ENCODE data around the gene AHCYL1.
"Not testable (repeated sequence)": the region's sequence is repeated elsewhere in the genome, so short reads cannot be mapped to it uniquely, and the experiment has no call there.

AHCYL1 gene

GRCh38 chr1:109946511-109946910 is 38.1 kb upstream of the AHCYL1 start:
- in situ Hi-C loops (cut with HindIII; ENCODE audit: low sequenced_read_pairs), result no loop called here
- TF ChIP-seq CTCF (IDR thresholded peaks at IDR 0.05; ENCODE audit: low read depth, low read length, missing control alignments), result no peak
- DNase-seq (ENCODE audit: low read depth), result no peak
- H3K4me3 ChIP-seq (ENCODE audit: low read depth, low read length), result no peak overlapping the region

DNA sequence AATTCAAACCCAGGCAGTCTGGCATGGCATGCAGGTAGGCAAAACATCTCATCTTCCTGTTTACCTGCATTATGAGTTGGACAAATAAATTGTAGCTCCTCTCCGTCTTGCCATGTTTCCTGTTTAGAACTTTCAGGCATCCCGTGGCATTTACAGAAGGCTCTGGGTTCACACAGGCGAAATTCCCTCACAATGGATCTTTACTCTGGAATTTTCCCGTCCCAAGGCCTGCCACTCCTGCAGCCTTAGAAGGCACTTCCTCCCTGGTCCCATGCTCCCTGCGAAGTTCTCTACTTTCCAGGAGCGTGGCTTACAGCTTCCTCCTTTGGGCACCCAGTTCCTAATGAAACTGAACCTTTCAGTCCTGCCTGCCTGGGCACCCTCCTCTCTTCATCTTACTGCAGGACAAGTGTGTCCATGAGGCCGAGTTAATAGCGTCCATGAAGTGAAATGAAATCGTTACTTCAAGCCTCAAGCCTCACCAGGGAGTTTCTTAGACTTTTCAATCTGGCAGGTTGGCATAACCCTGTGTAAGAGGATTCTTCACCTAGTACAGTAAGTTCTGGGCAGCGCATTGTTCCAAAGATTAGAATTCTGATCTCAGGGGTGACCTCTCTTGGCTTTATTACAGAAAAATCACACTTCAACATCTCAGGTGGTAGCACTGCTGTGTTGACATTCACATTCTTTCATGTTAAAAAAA is 36.8 kb upstream of the AHCYL1 start:
- TF ChIP-seq CTCF (IDR thresholded peaks at IDR 0.05; ENCODE audit: low read depth, low read length, missing control alignments), result no peak
- H3K4me3 ChIP-seq (ENCODE audit: low read depth, low read length), result no peak overlapping the region
- in situ Hi-C loops (cut with HindIII; ENCODE audit: low sequenced_read_pairs), result no loop called here
- no peak for DNase-seq (ENCODE audit: low read depth)

DNA sequence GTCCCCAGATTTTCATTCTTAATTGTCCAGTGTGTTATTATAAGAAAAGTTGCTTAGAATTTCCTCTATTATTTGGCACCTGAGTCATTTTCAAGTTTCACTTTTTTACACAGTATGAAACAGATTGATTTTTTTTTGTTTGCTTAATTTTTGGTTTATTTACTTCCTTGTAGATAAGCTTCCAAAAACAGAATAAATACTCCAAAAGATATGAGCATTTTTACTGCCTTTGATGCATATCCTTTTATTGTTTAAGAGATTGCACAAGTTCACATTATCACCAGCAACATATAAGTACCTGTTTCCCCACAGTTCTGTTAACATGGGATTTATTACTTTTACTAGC is 36.3 kb upstream of the AHCYL1 start:
- in situ Hi-C loops (cut with HindIII; ENCODE audit: low sequenced_read_pairs), result no loop called here
- H3K4me3 ChIP-seq (ENCODE audit: low read depth, low read length), result no peak overlapping the region
- TF ChIP-seq CTCF (IDR thresholded peaks at IDR 0.05; ENCODE audit: low read depth, low read length, missing control alignments), result no peak
- no peak for DNase-seq (ENCODE audit: low read depth)

GRCh38 chr1:109950038-109950437 is 34.5 kb upstream of the AHCYL1 start:
- no peak for DNase-seq (ENCODE audit: low read depth)
- no peak overlapping the region for H3K4me3 ChIP-seq (ENCODE audit: low read depth, low read length)
- in situ Hi-C loops (cut with HindIII; ENCODE audit: low sequenced_read_pairs), result no loop called here
- no peak for TF ChIP-seq CTCF (IDR thresholded peaks at IDR 0.05; ENCODE audit: low read depth, low read length, missing control alignments)

DNA sequence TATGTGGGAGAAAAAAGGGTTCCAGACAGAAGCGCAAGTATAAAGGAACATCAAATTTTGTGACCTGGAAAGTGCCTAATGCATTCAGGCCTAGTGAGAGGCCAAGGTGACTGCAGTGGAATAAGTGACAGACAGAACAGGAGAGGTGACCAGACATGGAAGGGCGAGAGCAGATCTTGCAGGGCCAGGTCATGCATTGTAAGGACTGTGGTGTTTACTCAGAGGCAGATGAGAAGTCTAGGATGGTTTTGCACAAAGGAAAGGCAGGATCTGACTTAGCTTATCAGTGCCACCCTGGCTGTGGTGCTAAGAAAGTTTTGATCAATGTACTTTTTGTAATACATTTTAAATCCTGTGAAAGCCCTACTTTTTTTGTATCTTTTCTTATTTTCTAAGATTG is 34.1 kb upstream of the AHCYL1 start:
- in situ Hi-C loops (cut with HindIII; ENCODE audit: low sequenced_read_pairs), result no loop called here
- no peak for DNase-seq (ENCODE audit: low read depth)
- H3K4me3 ChIP-seq (ENCODE audit: low read depth, low read length), result no peak overlapping the region
- no peak for TF ChIP-seq CTCF (IDR thresholded peaks at IDR 0.05; ENCODE audit: low read depth, low read length, missing control alignments)

- H3K4me3 ChIP-seq (ENCODE audit: low read depth, low read length); in situ Hi-C loops (cut with HindIII; ENCODE audit: low sequenced_read_pairs); DNase-seq (ENCODE audit: low read depth): not testable (repeated sequence)
Measured at GRCh38 chr1:109951501-109951900, 33.1 kb upstream of the AHCYL1 start.

GRCh38 chr1:109954041-109954512 is 30.5 kb upstream of the AHCYL1 start:
- in situ Hi-C loops (cut with HindIII; ENCODE audit: low sequenced_read_pairs), result no loop called here
- DNase-seq (ENCODE audit: low read depth), result no peak
- no peak for TF ChIP-seq CTCF (IDR thresholded peaks at IDR 0.05; ENCODE audit: low read depth, low read length, missing control alignments)
- H3K4me3 ChIP-seq (ENCODE audit: low read depth, low read length), result no peak overlapping the region

All from astrocyte of the cerebellum (primary cell).